COLO829 (cell line): ENCODE data around the gene PHGDH.
A peak's percentile ranks its signal among the peaks of the same experiment; 100 is the strongest.

Experiments used
- DNase-seq: peaks from one replicate; pipeline ENCODE4 v3.0.0; 2012; ENCODE audit warnings: low spot score

The PHGDH gene

DNA sequence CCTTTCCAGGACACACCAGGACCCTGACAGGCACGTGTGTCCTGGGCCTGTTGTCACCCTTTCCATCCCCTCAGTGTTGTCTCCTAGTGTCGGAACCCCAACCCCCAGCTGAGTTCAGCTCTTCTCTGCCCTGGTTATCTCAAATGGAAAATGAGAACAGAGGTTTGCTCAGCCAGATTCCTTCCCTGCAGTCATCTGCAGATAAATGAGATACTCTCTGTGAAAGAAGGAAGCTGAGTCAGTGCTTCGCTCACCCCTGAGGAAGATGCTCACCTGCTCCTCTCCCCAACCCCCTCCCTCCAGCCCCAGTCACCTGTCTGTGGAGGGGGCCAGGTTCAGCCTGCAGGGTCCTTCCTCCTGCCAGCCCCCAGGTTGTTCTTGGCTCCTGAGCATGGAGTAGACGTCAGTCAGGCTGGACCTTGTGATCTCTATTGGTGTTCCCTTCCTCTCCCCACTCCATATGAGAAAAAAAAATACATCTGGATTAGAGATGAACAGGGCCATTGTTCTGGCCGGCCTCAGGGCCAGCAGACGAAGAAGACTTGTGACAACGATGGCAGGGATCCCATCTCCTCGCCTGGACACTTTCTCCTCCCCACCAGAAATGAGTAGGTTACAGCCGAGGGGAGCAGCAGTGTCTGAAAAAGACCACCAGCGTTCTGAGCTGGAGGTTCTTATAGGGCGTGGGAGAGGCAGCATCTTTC is 20.9 kb downstream of the PHGDH start:
- DNase-seq, result peak; percentile 94

DNA sequence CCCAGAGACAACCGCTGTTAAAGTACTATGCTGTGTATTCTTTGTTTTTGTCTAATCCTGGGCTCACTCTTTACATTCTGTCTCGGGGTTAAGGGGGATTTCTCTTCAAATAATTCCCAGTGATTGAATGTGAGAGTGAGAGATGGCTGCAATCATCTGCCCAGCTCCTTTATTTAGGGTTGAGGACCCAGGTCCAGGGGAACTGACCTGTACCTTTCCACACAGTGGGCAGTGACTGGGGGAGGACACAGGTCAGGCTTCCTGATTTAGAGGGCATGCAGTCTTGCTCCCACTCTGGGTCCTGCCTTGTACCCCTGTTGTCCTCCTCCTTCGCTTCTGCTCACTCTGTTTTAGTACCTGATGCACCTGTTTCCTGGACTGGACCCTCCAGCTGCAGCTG is 22.0 kb downstream of the PHGDH start:
- no peak for DNase-seq

DNA sequence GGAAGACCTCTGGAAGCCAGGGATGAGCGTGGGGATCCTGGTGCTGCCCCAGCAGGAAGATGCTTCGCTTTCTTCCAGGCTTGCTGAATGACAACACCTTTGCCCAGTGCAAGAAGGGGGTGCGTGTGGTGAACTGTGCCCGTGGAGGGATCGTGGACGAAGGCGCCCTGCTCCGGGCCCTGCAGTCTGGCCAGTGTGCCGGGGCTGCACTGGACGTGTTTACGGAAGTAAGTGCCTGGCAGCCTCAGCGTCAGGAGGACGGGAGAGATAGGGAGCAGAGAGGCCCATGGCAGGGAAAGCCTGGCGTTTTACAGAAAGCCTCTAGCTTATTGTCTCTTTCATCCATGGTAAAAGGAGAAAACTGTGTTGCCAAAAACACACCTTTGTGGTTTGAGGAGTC is 23.5 kb downstream of the PHGDH start:
- no peak for DNase-seq

DNA sequence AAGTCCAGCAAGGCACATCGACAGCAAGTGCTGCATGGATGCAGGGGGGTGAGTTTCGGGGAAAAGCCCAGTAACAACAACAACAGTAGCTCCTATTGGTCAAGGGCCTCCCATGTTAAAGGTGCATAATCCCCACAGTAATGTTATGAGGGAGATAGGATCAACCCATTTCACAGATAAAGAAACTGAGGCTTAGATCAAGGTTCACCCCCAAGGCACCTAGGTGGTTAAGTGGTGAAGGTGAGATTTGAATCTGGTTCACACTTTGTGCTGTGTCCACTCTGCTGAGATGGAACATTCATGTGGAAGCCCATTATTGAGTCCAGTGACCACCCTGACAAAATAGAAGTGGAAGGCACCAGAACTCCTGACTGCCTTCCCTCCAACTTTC is 24.9 kb downstream of the PHGDH start:
- no peak for DNase-seq

DNA sequence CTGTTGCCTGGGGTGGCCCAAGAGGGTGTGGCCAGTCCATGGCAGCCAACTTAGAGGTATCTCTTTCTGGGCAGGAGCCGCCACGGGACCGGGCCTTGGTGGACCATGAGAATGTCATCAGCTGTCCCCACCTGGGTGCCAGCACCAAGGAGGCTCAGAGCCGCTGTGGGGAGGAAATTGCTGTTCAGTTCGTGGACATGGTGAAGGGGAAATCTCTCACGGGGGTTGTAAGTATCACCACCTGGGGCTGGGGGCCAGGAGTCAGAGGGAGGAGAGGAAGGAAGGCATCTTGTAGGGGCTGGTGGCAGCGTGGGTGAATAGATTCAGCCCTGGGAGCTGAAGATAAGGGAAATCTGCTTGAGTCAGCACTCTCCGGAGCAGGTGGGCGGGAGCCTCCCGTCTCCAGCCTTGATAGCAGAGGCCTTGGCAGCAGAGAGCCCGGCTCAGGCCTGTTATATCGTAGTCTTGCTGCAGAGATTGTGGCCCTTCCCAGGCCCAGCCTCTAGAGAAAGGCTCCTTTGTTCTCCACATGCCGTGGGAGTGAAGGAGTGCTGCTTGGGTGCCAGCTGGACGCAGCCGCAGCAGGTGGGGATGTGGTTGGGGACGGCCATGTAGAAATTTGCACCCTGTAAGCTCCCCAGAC is 25.4 kb downstream of the PHGDH start:
- peak; percentile 79 for DNase-seq

DNA sequence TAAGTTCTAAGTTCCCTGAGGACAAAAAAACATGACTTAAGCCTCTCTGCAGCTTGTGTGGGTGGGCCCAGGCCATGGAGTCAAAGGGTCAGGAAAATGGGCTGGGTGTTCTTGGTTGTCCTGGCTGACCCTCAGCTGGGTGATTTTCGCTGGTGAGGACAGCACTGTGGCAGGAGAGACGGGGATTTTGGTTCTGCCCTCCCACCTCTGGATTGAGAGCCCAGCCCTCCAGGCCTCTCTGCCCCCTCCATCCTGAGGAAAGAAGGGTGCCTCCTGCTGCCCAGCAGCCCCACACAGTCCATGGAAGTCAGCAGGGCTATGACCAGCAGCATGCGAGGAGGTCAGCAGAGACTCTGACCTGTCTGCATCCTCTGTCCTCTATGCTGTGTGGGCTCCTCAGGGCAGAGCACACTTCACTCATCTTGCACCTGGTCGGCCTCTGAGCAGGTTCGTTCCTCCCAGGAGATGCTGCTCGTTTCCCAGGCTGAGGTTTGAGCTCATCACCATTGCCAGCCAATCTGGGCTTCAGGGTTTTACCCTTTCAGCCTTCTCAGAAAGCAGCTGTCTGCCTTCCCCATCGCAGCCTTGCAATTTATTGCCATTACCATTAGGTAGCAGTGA is 26.5 kb downstream of the PHGDH start:
- DNase-seq, result no peak

DNA sequence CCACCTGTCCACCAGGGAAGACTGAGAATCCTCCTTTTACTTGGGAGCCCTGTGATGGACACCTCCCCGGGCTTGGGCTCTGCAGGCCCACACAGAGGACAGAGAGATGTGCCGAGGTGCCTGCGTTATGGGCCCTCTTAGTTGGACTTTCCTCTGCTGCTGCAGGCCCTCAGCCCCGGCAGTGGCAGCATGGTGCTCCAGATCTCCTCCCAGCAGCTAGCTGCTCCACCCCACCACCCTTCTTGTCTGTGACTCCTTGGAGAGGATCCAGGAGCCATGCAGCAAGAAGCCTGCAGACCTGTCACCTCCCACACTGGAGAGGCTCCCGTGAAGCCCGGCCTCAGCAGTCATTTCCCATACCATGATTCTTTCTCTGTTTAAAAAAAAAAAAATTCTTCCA is 27.4 kb downstream of the PHGDH start:
- no peak for DNase-seq

DNA sequence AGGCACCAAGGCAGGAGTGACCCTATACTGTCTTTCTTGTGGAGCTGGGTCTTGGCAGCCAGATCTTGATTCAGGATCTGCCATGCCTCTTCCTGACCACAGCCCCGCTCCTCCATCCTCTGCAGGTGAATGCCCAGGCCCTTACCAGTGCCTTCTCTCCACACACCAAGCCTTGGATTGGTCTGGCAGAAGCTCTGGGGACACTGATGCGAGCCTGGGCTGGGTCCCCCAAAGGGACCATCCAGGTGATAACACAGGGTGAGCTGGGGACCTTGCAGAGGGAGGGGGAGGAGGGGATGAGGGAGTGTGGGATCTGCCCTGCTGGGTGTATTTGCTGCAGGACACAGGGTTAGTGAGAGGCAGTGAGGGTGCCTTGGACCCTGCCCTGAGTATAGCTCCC is 28.5 kb downstream of the PHGDH start:
- DNase-seq, result no peak

DNA sequence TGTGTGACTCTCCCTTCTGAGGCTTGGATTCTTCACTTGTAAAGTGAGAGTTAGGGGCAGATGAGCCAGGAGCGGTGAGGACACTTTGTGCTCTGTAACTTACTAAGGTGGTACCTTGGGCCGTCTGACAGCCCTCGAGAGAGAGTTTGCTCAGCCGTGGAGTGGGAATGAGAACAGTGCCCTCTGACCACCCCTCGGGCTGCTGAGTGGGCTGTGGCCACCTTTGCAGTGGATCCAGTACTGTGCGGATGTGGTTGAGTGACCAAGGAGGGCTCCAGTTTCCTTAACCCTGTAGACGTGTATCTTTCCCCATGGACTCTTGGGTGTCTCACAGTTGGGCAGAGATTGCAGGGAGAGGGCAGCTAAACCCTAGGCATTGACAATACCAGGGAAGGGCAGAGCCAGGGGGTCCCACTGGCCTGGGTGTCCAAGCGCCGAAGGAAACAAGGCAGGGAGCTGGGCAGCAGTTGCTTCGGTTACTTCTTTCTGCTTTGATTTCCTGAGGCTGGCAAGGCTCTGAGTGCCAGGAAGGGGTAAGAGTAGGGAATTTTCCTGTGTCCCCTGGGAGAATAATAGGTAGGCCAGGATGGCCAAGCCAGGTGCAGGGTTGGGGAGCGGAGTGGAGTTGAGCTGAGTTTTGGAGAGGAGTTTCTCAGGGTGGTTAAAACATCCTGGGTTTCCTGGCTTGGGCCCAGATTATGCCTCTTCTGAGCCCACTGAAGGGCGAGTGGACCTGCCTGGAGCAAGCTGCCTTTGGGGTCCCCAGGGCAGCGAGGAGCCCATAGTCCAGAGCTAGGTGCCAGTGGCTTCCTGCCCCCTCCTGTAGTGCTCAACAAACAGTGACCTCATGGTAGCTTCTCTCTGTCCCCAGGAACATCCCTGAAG is 29.4 kb downstream of the PHGDH start:
- no peak for DNase-seq

DNA sequence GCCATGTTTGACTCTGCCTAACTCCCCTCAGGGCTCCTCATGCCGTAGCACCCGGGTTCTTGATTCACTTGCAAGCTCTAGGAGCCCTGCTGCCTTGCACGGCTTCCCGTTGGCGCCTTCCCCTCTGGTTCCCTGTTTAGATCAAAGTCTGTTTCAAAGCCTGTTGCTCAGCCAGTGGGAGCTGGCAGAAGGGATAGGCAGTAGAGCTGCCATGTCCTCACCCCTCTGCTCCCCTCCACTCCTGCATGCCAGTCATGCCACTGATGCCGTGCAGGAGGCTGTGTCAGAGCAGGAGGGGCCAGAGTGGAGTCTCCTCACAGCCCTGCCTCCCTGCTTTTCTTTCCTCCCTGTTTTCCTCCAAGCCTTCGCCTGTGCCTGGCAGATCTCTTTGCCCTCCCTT is 30.5 kb downstream of the PHGDH start:
- DNase-seq, result no peak

DNA sequence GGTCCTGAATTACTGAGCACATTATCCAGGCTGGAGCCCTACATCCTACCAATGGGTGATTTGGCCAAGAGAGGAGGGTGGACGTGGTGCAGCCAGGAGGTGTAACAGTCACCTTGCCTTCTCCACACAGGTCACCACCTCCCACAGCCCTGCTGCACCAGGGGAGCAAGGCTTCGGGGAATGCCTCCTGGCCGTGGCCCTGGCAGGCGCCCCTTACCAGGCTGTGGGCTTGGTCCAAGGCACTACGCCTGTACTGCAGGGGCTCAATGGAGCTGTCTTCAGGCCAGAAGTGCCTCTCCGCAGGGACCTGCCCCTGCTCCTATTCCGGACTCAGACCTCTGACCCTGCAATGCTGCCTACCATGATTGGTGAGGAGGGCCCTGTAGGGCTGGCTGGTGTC is 30.9 kb downstream of the PHGDH start:
- no peak for DNase-seq

DNA sequence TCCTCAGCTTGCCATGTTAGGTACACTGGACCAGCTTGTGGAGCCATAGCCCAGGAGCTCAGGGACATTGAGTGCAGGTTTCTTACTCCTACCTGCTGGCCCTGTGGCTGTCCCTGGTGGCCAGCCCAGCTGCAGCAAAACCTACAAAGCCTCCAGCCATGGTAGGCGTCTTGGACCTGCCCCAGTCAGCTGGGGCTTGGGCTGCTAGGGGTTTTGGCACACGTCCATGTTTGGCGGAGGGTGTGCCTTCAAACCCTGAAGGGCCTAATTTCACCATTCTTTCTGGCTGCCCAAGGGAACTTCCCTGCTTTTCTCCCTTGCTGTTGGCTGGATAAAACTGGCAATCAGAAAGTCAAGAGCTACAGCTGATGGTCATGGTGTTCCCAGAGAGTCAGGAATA is 31.6 kb downstream of the PHGDH start:
- no peak for DNase-seq

DNA sequence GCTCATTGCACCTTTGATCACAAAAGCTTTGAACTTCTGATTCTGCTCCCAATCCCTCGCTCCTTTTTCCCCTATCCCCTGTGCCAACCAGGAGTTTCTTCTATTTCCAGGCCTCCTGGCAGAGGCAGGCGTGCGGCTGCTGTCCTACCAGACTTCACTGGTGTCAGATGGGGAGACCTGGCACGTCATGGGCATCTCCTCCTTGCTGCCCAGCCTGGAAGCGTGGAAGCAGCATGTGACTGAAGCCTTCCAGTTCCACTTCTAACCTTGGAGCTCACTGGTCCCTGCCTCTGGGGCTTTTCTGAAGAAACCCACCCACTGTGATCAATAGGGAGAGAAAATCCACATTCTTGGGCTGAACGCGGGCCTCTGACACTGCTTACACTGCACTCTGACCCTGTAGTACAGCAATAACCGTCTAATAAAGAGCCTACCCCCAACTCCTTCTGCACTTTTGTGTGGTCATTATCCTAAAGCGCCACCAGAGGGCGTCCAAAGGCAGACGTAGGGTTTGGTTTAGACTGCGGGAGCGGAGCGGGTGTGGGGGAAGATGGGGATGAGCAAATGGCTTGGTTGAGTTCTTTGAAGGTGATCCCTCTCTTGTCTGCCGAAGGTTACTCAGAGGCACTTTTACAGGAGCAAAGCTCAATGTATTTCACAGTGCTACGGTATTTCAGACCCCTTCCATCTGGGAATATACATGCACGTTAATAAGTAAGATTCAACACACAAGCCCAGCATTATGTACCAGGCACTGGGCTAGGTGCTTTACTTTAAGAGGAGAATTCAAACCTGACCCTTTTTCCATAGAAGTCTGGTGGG is 32.3 kb downstream of the PHGDH start:
- DNase-seq, result peak; percentile 40

DNA sequence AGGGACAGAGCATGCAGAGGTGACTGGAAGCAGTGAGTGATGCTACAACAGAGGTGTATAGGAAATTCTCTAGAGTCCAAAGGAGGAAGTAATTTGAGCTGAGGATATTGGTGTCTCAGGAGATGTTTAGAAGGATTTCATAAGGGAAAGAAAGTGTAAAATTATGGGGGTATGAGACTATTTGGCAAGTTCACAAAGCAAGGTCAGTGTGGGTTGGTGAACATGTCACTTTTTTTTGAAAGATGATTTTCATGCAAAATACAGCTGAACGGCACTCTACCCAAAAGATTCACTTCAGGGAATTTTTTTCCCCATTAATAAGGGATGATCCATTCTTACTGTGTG is 32.8 kb downstream of the PHGDH start:
- DNase-seq, result no peak

DNA sequence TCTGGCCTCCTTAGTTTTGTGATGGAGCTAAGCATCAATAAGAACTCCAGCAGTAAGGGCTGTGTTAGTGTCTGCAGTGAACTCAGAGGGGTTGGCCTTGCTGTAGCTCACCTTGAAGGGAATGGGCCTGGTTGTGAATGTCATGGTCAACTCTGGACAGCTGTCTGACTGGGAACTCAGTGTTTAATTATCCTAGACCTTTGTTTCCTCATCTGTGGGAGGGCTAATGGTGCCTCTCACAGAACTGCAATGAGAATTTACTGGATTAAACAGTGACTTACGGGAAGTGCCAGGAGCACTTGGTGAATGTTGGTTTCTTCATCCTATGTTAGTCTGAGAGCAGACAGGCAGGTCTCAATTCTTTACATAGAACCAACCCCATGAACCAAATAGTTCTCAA is 33.3 kb downstream of the PHGDH start:
- no peak for DNase-seq

DNA sequence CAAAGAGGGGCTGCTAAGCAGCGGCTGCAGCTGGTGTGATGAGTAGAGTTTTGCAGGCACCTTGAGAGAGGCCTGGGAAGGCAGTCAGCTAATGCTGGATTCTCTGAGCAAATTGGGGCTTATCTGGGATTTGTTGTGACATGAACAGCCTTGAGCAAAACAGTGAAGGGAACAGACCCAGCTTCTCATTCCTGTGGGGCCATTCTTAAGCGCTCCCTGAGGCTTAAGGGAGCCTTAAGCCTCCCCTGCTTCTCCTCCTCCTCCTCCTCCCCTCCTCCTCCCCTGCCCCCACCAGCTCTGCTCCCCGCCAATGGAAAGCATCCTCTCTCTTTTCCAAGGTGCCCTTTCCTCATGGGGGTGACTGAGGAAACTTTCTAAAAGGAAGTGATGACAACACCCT is 35.7 kb downstream of the PHGDH start:
- DNase-seq, result no peak

DNA sequence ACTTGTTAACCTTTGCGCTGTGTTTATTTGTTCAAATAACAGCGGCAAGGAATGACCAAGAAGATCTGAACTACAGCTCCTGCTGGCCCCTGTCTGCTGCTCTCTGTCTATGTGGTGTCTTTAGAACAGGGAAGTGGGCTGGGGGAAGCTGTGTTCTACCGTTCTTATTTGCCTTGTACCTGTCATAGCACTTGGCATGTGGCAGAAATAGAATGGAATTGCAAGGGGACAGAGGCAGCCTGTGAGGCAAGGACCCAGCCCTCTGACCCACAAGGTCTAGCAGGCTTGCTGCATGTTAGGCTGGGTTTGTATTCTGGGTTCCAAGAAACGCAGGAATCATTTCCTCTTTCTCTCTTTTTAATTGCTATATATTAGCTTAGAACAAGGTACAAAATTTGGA is 36.3 kb downstream of the PHGDH start:
- no peak for DNase-seq

DNA sequence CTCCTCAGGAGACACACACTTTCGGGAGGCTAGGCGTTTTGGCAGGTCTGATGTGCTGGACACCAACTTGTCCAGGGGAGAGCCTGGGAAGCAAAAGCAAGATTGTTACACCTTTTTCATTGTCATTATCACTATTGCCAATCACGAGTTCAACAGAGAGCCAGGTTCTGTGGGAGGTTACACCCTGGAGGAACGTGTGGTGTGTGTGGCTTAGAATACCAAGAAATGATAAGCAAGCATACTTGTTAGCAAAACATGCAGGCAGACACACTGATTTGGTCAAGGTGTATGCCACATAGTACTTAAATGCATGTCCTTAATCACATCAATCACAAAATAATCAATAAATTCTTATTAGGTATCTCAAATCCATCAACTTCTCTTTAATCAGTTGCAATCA is 40.9 kb downstream of the PHGDH start:
- no peak for DNase-seq

DNA sequence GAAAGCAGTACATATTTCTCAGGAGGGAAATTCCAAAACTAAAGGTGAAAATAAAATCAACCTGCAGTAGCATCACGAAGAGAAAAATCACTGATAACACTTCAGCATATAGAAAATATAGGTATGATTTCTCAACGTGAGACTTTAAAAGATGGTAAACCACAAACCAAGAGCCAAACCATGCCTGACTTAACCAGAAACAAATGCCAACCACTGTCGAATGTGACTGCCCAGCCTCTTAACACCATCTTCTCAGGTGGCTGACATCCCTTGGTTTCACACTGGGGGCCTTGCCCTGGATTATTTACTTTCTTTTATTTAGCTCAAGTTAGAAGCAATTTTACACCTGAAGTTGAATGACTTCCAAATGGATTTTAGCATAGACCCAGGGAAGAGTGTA is 46.9 kb downstream of the PHGDH start:
- DNase-seq, result no peak

DNA sequence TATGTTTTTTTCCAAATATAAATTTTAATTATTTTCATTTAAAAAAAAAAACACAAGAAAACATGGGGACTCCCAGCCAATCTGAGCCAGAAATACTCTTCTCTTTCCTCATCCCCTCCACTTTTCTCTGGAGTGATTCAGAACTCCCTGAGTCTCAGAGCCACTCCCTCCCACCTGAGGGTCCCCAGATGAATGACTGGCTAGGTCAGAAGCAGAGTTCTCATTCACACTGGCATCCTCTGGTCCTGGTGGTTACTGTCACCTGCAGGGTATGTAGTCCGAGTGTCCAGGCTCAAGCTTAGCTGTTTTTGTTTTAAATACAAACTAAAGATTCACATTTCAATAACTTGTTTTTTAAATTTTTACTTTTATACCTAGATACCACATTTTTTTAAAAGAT is 50.7 kb downstream of the PHGDH start:
- no peak for DNase-seq

DNA sequence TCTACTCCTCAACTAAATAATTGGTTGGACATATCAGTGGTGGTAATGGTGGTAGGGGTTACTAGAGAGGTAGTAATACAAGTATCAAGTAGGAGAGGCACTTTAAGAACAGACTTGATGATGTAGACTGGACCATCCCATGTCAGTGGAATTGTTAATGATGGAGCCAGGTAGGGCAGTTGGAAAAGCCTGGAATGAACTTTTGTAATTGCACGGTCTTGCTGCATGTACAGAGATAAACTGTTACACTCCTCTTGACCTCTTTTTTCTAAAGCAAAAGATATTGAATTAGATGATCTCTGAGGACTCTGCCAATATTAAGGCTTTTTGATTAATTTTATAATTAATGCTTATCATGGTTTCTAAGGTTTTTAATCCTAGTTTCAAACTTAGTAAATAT is 51.2 kb downstream of the PHGDH start:
- DNase-seq, result no peak

DNA sequence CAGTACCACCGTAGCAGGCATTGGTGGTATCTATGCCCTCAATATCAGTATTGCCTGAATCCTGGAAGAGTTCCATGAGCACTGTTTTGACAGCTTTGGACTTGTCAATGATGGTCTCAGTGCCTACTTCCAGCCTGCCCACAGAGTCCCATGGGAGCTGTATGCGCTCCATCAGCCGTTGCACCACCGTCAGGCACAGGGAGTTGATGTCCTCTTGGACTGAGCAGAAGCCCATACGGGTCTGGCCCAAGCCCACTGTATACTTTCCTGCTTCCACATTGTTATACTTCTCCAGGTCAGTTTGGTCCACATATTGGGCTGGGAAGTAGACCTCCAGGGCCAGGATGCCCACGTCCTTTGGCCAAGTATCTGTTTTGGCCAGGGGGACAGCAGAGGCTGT is 52.5 kb downstream of the PHGDH start:
- DNase-seq, result no peak
